Stimulated activated CD8-positive, alpha-beta memory T cell treated with anti-CD3 and anti-CD28 coated beads, Interleukin-7, amount 100 ng/mL, for 1 hour (primary cell): Measurements from ENCODE around the gene ZNF761.
"Not testable (repeated sequence)": the region's sequence is repeated elsewhere in the genome, so short reads cannot be mapped to it uniquely, and the experiment has no call there.

ENCODE experiments used
- DNase-seq, 2 donors: peaks; one replicate each; pipeline ENCODE4 v3.0.0-alpha.2; 2020; ENCODE audit warnings: low read depth in 2 of 2

Gene ZNF761

GRCh38 chr19:53431399-53432087 lies at the start of gene ZNF761:
ZNF761 (plus strand) TSS chr19:53431984; CDS start chr19:53447269, 15,285 bp downstream.
- DNase-seq, result peak; percentile 97 to 99

DNA sequence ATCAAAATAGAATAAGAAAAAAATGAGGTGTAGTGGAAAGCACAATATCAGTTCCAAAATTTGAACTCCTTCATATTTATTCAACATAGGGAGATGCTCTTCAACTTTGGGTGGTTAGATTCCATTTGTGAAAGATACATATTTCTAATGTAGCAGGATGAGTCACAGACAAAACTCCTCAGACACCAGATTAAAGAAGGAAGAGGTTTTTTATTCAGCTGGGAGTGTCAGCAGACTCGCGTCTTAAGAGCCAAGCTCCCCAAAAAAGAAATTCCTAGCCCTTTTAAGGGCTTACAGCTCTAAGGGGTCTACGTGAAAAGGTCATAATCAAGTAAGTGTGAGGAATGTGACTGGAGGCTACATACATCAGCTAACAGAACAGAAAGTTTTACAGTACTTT lies 43.6 kb upstream of the ZNF761 start:
- no peak for DNase-seq

DNA sequence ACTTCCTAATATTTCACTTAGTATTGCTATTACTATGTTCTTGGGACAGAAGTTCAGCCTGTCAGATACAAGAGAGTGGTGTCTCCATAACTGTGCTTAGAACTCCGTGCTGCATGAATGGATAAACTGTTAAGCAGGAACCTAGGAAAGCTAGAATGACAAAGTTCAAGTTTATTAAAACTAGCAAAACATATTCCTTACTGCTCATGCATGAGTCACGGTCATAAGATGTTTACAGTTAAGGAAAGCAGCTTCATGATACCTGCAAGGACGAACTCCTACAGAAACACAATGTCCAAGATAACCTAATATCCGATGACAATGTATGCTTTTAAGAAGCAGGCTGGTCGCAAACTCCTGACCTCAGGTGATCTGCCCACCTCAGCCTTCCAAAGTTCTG lies 42.9 kb upstream of the ZNF761 start:
- no peak for DNase-seq

DNA sequence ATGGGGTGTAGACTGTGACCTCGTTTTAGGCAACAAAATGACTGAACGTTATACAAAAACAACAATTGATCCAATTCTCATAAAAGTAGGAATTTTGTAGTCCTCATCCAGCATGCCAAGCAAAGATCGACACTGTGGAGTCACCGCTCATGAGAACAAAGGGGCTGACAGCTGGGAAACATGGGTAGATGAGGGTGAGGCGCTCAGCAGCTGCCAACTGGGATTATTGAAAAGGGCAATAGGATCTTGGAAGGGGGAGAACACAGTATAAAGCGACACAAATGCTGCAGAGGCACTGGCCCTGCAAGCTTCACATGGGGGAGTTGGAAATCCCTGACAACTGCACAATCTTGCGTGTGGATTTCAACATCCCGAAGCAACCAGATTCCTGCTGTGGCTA lies 42.2 kb upstream of the ZNF761 start:
- DNase-seq, result no peak

GRCh38 chr19:53389978-53390377 lies 41.8 kb upstream of the ZNF761 start:
- DNase-seq, result no peak

DNA sequence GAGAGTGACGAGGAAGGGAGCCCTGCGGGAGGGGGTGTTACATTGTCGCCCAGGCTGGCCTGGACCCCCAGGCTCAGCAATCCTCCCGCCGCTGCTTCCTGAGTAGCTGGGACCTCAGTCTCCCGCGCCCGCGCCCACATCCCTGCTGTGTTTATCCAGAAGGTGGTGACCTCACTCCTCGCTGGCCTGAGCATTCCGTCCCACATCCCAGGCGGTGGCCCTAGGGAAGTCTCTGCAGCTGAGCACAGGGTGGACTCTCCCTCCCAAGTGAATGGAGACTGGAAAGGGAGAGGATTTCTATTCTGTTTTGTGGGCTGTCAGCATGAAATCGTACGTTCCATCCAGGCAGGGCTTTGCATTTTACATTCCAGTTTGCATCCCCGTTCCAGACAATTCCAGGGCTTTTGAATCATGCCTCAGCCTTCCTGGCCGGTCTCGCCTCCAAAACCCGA lies 37.2 kb upstream of the ZNF761 start:
- no peak for DNase-seq

DNA sequence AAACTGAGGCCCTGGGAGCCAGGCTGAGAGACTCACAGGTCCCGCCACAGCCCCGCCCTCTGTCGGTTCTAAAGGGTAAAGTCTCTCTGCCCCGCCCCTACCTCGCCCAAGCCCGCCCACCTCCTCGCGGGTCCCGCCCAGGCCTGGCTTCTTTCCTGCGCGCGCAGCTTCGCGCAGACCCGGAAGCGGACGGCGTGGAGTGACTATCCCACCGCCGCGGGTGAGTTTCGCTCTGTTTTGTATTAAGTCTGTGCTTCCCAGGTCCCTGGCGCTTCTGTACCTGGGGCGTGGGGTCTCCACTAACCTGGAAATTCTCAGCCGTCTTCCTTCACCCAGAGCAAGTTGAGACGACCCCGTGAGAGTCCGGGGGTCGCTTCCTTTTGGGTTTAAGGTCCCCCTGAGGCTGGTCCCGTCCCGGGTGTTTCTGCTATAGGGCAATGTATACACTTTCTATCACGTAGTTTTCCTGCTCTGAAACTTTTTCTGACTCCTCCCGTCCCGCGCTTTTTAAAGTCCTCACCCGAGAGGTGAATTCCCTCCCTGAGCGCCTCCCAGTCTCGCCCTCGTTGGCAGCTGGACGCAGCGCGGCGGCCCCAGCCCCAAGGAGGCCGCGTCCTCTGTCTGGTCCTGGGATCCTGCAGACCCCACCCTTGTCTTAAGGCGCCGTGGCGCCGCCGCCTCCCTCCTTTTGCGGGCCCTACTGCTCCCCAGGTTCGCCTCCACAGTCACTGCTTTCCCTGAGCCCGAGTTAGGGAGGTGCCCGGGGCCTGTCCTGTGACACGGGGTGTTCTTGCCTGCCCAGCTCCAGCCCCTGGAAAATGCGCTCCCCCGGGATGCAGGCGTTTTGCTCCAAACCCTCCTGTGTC lies 36.6 kb upstream of the ZNF761 start, which contains the start of gene ZNF765:
TSS of gene ZNF765 (plus strand) at position 176 of the 866 bp plus-strand sequence. CDS start 2,867 bp downstream, outside the sequence.
- DNase-seq, result peak; percentile 96 to 98

DNA sequence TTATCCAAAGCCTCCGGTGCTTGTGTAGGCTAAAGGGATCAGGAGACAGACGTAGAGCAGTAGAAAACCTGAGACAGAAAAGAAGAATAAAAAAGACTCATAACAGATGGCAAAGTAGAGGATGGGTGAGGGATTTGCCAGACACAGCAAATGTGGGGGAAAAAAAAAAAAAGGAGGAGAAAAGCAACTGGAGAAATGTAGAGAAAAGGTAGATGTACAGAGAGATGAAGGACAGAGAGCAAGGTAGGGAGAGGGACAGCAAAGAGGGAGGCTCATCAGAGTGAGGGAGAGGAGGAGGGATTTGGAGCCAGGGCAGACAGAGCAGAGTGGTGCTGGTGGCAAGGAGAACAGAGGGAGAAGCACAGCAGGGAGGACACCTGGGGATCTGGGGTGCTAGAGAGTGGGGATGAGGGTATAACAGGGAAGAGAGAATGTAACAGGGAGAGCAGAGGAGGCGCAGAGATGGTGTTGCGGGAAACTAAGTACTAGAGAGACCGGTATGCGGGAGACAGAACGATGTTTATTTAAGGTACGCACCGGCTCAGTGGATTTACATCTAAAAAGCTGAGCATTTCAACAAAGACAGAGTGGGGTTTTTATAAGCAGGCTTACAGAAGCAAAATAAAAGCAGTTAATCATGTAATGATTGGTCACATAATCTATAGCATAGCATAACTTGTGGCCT lies 35.8 kb upstream of the ZNF761 start:
- DNase-seq, result not testable (repeated sequence)

- no peak for DNase-seq
Measured at GRCh38 chr19:53396525-53396868, 35.3 kb upstream of the ZNF761 start.

DNA sequence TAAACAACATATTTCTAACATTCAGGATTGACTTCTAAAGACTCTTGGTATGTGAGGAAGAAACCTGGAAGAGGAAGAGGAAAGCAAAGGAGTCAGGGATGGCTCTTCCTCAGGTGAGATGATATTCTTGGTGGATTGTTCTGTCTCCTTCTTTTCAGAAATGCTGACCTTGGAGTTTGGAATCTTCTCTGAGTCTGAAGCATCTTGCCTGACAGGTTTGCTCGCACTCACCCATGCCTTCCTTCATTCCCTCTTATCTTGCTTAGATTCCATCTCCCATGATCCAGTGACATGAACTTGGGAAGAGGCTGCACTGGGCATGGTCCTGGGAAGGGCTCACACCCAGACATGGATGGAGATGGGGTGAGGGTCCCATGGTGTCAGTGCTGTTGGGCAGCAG lies 33.9 kb upstream of the ZNF761 start:
- DNase-seq, result not testable (repeated sequence)

DNA sequence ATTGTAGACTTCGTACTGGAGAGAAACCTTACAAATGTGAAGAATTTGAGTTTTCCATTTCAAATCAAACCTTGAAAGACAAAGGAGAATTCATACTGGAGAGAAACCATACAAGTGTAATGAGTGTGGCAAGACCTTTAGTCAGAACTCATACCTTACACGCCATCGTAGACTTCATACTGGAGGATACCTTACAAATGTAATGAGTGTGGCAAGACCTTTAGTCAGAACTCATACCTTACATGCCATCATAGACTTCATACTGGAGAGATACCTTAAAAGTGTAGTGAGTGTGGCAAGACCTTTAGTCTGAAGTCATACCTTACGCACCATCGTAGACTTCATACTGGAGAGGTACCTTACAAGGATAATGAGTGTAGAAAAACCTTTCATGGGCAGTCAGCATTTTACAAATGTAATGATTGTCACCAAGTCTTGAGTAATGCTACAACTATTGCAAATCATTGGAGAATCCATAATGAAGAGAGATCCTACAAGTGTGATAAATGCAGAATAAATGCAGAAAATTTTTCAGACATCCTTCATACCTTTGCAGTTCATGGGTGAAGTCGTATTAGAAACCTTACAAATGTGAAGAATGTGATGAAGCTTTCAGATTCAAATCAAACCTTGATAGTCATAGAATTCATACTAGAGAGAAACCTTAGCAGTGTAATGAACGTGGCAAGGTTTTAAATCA lies 22.1 kb upstream of the ZNF761 start:
- DNase-seq, result no peak

- not testable (repeated sequence) for DNase-seq
Measured at GRCh38 chr19:53420520-53421315, 11.1 kb upstream of the ZNF761 start.

DNA sequence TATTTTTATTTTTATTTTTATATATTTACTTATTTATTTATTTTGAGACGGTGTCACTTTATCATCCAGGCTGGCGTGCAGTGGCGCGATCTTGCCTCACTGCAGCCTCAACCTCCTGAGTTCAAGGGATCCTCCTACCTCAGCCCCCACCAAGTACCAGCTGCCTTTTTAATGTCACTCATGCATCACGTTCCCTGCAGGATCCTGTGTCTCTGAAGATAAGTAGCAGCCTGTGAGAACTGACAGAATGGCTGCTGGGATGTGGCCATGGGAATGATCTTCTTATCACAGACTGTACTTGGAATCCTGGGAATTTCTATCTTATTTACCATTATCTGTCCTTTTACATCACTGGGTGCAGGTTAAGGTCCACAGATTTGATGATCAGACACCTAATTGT lies 9.2 kb upstream of the ZNF761 start:
- no peak for DNase-seq

DNA sequence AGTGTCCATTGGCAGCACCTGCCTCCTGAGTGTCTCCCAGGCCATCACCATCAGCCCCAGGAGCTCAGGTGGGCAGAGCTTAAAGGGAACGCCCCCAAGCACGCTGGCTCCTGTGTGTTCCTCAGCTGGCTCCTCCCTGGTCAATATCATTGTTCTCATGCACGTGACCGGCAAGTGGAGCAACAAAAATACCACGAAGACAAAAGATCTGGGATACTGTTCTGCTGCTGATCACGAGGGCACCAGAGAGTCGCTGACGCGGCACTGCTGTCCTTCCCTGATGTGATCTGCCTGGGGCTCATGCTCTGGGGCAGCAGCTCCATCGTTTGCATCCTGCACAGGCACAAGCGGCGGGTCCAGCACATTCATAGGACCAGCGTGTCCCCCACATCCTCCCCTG lies 8.7 kb upstream of the ZNF761 start:
- not testable (repeated sequence) for DNase-seq

GRCh38 chr19:53423680-53424079 lies 8.1 kb upstream of the ZNF761 start:
- not testable (repeated sequence) for DNase-seq

DNA sequence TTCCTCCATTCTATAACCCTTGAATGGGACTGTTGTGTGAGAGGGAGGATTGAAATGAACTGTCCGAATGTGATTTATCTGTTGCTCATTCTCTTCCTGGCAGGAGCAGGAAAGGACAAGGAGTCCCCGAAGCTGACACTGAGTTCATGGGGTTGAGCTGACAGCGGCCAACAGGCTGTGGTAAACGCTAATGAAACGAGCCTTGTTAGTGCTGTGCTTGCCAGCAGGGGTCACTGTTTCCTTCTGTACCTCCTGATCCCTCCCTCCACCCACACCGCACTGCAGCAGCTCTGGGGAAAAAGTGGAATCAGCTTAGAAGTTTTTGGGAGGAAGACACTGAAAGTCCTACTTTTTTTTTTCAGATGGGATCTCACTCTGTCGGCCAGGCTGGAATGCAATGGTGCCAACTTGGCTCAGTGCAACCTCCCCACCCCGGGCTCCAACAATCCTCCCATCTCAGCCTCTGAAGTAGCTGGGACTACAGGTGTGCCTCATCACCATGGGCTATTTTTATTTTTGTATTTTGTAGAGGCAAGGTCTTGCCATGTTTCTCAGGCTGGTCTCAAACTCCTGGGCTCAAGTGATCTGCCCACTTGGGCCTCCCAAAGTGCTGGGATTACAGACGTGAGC lies 6.7 kb upstream of the ZNF761 start:
- DNase-seq, result peak; percentile 35 to 41

DNA sequence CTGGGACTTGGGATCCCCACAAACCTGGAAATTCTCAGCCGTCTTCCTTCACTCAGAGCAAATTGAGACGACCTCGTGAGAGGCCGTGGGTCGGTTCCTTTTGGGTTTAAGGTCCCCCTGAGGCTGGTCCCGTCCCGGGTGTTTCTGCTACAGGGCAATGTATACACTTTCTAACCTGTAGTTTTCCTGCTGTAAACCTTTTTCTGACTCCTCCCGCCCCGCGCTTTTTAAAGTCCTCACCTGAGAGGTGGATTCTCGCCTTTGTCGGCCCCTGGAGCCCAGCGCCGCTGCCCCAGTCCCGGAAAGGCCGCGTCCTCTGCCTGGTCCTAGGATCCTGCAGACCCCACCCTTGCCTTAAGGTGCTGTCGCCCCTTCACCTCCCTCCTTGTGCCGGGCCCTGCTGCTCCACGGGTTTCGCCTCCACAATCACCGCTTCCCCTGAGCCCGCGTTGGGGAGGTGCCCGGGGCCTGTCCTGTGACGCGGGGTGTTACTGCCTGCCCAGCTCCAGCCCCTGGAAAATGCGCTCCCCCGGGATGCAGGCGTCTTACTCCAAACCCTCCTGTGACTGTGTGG lies 391 bp downstream of the ZNF761 start:
- DNase-seq, result no peak

GRCh38 chr19:53443809-53444208 lies 12.0 kb downstream of the ZNF761 start:
- not testable (repeated sequence) for DNase-seq

DNA sequence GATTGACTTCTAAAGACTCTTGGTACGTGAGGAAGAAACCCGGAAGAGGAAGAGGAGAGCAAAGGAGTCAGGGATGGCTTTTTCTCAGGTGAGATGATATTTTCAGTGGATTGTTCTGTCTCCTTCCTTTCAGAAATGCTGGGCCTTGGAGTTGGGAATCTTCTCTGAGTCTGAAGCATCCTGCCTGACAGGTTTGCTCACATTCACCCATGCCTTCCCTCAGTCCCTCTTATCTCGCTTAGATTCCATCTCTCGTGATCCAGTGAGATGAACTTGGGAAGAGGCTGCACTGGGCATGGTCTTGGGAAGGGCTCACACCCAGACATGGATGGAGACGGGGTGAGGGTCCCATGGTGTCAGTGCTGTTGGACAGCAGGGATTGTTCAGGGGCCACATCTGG lies 15.4 kb downstream of the ZNF761 start:
- DNase-seq, result not testable (repeated sequence)

GRCh38 chr19:53455828-53456227 lies 24.0 kb downstream of the ZNF761 start:
- no peak for DNase-seq
